Mesendoderm (in vitro differentiated cells): Measurements from ENCODE around the gene GNA14.

Experiments
- DNase-seq: peaks from one replicate; pipeline ENCODE4 v3.0.0; 2013
- H2AK5ac ChIP-seq: 2 replicates; pipeline ENCODE4 v1.6.1; 2013; ENCODE audit warnings: low read length, inconsistent platforms
- H2BK120ac ChIP-seq: 2 replicates; pipeline ENCODE4 v1.6.1; 2013; ENCODE audit warnings: low read depth, mild to moderate bottlenecking, low read length, moderate library complexity, mixed read lengths
- H2BK15ac ChIP-seq: replicated peaks from 2 replicates; pipeline ENCODE4 v1.6.1; 2013; ENCODE audit warnings: low read depth, mild to moderate bottlenecking, moderate library complexity
- H2BK5ac ChIP-seq: 2 replicates; pipeline ENCODE4 v1.6.1; 2013; ENCODE audit warnings: low read length, inconsistent platforms
- H3K18ac ChIP-seq: 2 replicates; pipeline ENCODE4 v1.6.1; 2013; ENCODE audit warnings: mild to moderate bottlenecking, low read length, mixed read lengths
- H3K23ac ChIP-seq: one replicate; pipeline ENCODE4 v1.6.1; 2013; ENCODE audit warnings: low read length
- H3K27ac ChIP-seq: 2 replicates; pipeline ENCODE4 v1.5.1; 2013; ENCODE audit warnings: low read depth, mild to moderate bottlenecking, inconsistent platforms, low read length, moderate library complexity
- H3K27me3 ChIP-seq: 2 replicates; pipeline ENCODE4 v1.6.1; 2013; ENCODE audit warnings: low read length, control low read depth, mild to moderate bottlenecking, inconsistent platforms; ENCODE audit not compliant: insufficient read depth, poor library complexity
- H3K36me3 ChIP-seq: 2 replicates; pipeline ENCODE4 v1.6.1; 2013; ENCODE audit warnings: low read length, inconsistent platforms; ENCODE audit not compliant: control insufficient read depth, insufficient read depth
- H3K4ac ChIP-seq: one replicate; pipeline ENCODE4 v1.6.1; 2013; ENCODE audit warnings: low read depth, mild to moderate bottlenecking, low read length, moderate library complexity
- H3K4me1 ChIP-seq: 2 replicates; pipeline ENCODE4 v1.6.1; 2013; ENCODE audit warnings: low read depth, low read length, inconsistent platforms; ENCODE audit not compliant: control insufficient read depth
- H3K4me2 ChIP-seq: 2 replicates; pipeline ENCODE4 v1.6.1; 2013; ENCODE audit warnings: low read length
- H3K4me3 ChIP-seq: 2 replicates; pipeline ENCODE4 v1.5.1; 2013; ENCODE audit warnings: mild to moderate bottlenecking, low read length
- H3K56ac ChIP-seq: one replicate; pipeline ENCODE4 v1.6.1; 2013; ENCODE audit warnings: low read length
- H3K79me1 ChIP-seq: 2 replicates; pipeline ENCODE4 v1.6.1; 2013; ENCODE audit warnings: low read length, inconsistent platforms
- H3K79me2 ChIP-seq: 2 replicates; pipeline ENCODE4 v1.6.1; 2013; ENCODE audit warnings: mild to moderate bottlenecking, low read length; ENCODE audit not compliant: control insufficient read depth, insufficient read depth
- H3K9ac ChIP-seq: 2 replicates; pipeline ENCODE4 v1.6.1; 2013; ENCODE audit warnings: low read length, inconsistent platforms
- H4K5ac ChIP-seq: one replicate; pipeline ENCODE4 v1.6.1; 2013; ENCODE audit warnings: low read length
- H4K8ac ChIP-seq: one replicate; pipeline ENCODE4 v1.6.1; 2013; ENCODE audit warnings: low read depth, mild to moderate bottlenecking, control low read depth, low read length, moderate library complexity
- whole genome bisulfite sequencing: extraction: QIAGEN DNeasy Blood & Tissue Kit; methylation state at CpG from one replicate; pipeline ENCODE4 v1.1.7; 2013; ENCODE audit warnings: low lambda C conversion rate, missing lambda C conversion rate; ENCODE audit not compliant: insufficient coverage; ENCODE audit errors: extremely low coverage; 5-methylcytosine and 5-hydroxymethylcytosine counted together

GNA14 gene

DNA sequence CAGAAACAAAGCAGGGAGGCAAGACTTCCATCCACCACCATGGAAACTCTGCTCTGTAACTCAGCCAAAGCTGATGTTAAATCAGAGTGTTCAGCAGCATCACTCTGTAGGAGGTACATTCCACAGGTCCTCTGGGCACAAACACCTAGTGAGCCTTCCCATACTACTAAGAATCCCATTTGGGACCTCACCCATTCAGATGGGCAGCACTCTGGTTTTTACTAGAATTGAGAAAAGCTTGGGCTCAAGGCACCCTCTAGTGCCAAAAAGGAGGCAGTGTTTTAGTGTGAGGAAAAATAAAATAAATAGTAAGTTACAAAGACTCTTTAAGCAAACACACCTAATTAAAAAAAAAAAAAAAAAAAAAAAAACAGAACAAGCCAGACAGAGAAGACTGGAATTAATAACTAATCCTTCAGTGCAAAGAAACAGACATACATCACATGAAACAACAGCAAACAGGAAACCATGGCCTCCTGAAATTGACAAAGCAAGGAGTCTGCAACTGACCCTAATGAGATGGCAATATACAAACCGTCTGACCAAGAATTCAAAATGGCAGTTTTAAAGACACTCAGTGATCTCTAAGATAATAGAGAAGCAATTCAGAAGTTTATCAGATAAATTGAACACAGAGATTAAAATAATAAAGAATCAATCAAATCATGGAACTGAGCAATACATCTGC, 159.5 kb downstream of the GNA14 start:
- no peaks in the 10 kb centered on the region for H3K36me3 ChIP-seq
- WGBS = no CpG with 5 or more reads among the region's 1 CpG
- H3K18ac ChIP-seq = no peak overlapping the region
- H2BK120ac ChIP-seq = no peak overlapping the region
- DNase-seq = peak; percentile 75
- H3K27me3 ChIP-seq = no peaks in the 10 kb centered on the region
- H3K4ac ChIP-seq = no peak overlapping the region
- H3K9ac ChIP-seq = no peak overlapping the region
- no peaks in the 10 kb centered on the region for H3K4me1 ChIP-seq
- H4K5ac ChIP-seq = no peak overlapping the region
- no peak overlapping the region for H4K8ac ChIP-seq
- H3K4me3 ChIP-seq = no peak overlapping the region
- H3K56ac ChIP-seq = no peak overlapping the region
- no peaks in the 10 kb centered on the region for H3K79me1 ChIP-seq
- H2AK5ac ChIP-seq = no peak overlapping the region
- H3K79me2 ChIP-seq = no peaks in the 10 kb centered on the region
- no peak overlapping the region for H2BK15ac ChIP-seq
- no peak overlapping the region for H2BK5ac ChIP-seq
- H3K27ac ChIP-seq = no peak overlapping the region
- no peak overlapping the region for H3K23ac ChIP-seq
- no peak overlapping the region for H3K4me2 ChIP-seq

DNA sequence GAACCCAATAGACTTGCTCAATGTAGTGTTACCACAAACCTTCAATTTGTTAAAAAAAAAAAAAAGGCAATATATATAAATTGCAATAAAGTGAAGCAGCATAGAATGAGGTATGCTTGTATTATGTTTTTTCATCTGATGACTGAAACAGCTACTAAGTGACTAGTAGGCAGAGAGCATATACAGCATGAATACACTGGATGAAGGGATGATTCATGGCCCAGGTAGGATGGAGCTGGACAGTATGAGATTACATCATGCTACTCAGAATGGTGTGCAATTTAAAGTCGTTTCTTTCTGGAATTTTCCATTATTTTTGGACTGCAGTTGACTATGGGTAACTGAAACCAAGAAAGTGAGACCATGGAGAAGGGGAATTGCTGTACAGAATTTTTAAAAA, 161.2 kb downstream of the GNA14 start:
- H3K27me3 ChIP-seq = no peaks in the 10 kb centered on the region
- H3K18ac ChIP-seq = no peak overlapping the region
- no peak for DNase-seq
- H2AK5ac ChIP-seq = no peak overlapping the region
- no peaks in the 10 kb centered on the region for H3K79me1 ChIP-seq
- no peaks in the 10 kb centered on the region for H3K36me3 ChIP-seq
- no peak overlapping the region for H2BK15ac ChIP-seq
- H2BK120ac ChIP-seq = no peak overlapping the region
- no peak overlapping the region for H2BK5ac ChIP-seq
- H3K4ac ChIP-seq = no peak overlapping the region
- no peak overlapping the region for H3K9ac ChIP-seq
- H3K79me2 ChIP-seq = no peaks in the 10 kb centered on the region
- H4K5ac ChIP-seq = no peak overlapping the region
- H3K4me2 ChIP-seq = no peak overlapping the region
- H3K27ac ChIP-seq = no peak overlapping the region
- H3K4me1 ChIP-seq = no peaks in the 10 kb centered on the region
- H4K8ac ChIP-seq = no peak overlapping the region
- H3K23ac ChIP-seq = no peak overlapping the region
- no CpG with 5 or more reads among the region's 1 CpG for WGBS
- H3K4me3 ChIP-seq = no peak overlapping the region
- H3K56ac ChIP-seq = no peak overlapping the region

DNA sequence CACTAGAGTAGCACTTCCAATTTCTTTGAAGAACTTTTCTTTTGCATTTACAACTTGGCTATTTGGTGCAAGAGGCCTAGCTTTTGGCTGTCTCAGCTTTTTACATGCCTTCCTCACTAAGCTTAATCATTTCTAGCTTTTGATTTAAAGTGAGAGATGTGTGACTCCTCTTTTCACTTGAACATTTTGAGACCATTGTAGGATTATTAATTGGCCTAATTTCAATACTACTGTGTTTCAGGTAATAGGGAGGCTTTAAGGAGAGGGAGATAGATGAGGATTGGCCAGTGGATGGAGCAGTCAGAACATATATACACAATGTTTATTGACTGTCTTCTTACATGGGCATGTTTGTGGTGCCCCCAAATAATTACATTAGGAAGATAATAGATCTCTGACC, 161.7 kb downstream of the GNA14 start:
- Histone ChIP-seq H2BK120ac (no peak overlapping the region), H3K27me3 (no peaks in the 10 kb centered on the region), H3K4me1 (no peaks in the 10 kb centered on the region), H2AK5ac (no peak overlapping the region), H3K27ac (no peak overlapping the region), H3K23ac (no peak overlapping the region), H3K56ac (no peak overlapping the region), H3K9ac (no peak overlapping the region), H2BK15ac (no peak overlapping the region), H4K8ac (no peak overlapping the region), H3K18ac (no peak overlapping the region), H3K4me2 (no peak overlapping the region), H3K4ac (no peak overlapping the region), H3K36me3 (no peaks in the 10 kb centered on the region), H3K4me3 (no peak overlapping the region), H3K79me1 (no peaks in the 10 kb centered on the region), H4K5ac (no peak overlapping the region), H2BK5ac (no peak overlapping the region), H3K79me2 (no peaks in the 10 kb centered on the region)
- DNase-seq = no peak

DNA sequence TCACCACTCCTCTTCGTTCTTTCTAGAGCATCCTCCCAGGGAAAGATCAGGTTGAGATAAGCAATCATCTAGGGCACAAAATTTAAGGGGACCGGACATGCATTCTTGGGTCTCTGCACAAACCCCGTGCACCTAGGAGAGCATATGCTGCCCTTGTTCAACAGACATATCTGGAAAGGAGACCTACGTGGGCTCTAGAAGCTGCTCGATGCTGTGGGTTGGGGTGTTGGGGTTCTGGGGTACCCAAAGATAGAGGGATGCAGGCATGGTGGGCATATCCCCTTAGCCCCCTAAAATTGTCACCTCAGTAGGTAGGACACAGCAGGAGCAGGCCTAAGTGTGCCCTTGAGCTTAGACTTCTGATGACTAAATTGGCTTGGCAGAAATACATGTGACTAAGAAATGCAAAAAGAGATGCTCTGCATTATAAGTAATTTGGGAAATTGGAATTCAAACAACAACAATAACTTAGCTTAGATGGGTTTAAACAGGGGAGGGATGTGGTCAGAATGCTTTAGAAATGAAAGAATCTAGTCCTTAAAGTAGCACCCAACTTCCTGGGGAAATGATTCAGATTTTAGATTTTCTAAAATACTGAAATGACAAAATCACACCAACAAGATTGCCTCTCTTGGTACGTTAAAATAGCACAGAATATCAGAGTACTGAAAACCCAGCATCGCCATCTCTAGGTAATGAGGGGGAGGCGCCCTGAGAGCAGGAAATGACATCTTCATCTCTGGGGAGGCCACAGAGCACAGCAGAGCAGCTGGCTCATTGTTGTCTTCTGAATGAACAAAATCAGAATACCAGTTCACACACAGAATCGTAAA, 172.3 kb downstream of the GNA14 start:
- H2BK5ac ChIP-seq = no peak overlapping the region
- no peak overlapping the region for H3K56ac ChIP-seq
- no peaks in the 10 kb centered on the region for H3K4me1 ChIP-seq
- no peak overlapping the region for H3K23ac ChIP-seq
- H3K27ac ChIP-seq = no peak overlapping the region
- no peak overlapping the region for H4K8ac ChIP-seq
- no CpG with 5 or more reads among the region's 9 CpGs for WGBS
- DNase-seq = no peak
- no peak overlapping the region for H2BK120ac ChIP-seq
- H3K4me2 ChIP-seq = no peak overlapping the region
- H3K27me3 ChIP-seq = no peaks in the 10 kb centered on the region
- H3K4me3 ChIP-seq = no peak overlapping the region
- H3K79me2 ChIP-seq = no peaks in the 10 kb centered on the region
- no peak overlapping the region for H3K9ac ChIP-seq
- no peak overlapping the region for H2BK15ac ChIP-seq
- H3K4ac ChIP-seq = no peak overlapping the region
- H4K5ac ChIP-seq = no peak overlapping the region
- no peaks in the 10 kb centered on the region for H3K79me1 ChIP-seq
- no peak overlapping the region for H3K18ac ChIP-seq
- H3K36me3 ChIP-seq = no peaks in the 10 kb centered on the region
- no peak overlapping the region for H2AK5ac ChIP-seq

DNA sequence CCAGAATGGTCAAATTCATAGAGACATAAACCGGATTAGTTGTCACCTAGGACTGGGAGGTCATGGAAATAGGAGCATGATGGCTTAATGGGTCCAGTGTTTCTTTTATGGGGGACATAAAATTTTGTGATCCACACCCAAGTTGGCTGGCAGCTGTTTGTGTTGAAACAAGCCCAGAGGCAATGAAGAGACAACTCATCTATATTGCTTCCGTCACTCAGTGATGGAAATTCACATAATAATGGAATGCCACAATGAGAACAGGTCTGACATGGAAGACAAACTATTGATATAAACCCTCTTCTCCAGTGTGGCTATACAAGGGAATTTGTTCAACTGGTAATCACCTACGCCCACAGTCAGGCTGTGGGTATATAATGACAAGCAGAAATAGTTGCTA, 173.2 kb downstream of the GNA14 start:
- Histone ChIP-seq H3K27me3 (no peaks in the 10 kb centered on the region), H3K79me2 (no peaks in the 10 kb centered on the region), H2BK5ac (no peak overlapping the region), H3K18ac (no peak overlapping the region), H2BK15ac (no peak overlapping the region), H3K23ac (no peak overlapping the region), H3K4me2 (no peak overlapping the region), H3K36me3 (no peaks in the 10 kb centered on the region), H2AK5ac (no peak overlapping the region), H3K4ac (no peak overlapping the region), H2BK120ac (no peak overlapping the region), H3K27ac (no peak overlapping the region), H3K79me1 (no peaks in the 10 kb centered on the region), H3K4me3 (no peak overlapping the region), H4K5ac (no peak overlapping the region), H3K9ac (no peak overlapping the region), H4K8ac (no peak overlapping the region), H3K4me1 (peaks cover under 1% of the 10 kb centered on the region), H3K56ac (no peak overlapping the region)
- WGBS = no CpG with 5 or more reads among the region's 3 CpGs
- DNase-seq = no peak
